K562 (cell line): ENCODE results near the gene AKAP6. TPM values are rescaled to one million over a fixed set of nuclear protein-coding genes. Genes with fewer than 3 reads are reported as not detected.

Experiments
- ATAC-seq: fragments of 200-7000 bp; cut with Tn5 transposase; 3 replicates; pipeline ENCODE4 v1.9.1; 2020; ENCODE audit warnings: moderate library complexity
- BruUV-seq: library from RNA; stranded (reverse); fragments of 400-500 nt; replicated peaks from 2 replicates; lab custom pipeline; 2021; lab: Mats Ljungman, UMichigan
- CTCF ChIA-PET: fragments of 300-600 bp; formaldehyde crosslinking; extraction: SDS; loops from one replicate; lab custom pipeline; 2021; ENCODE audit warnings: low intra/inter-chr PET ratio; lab: Yijun Ruan, JAX
- POLR2A ChIA-PET: fragments of 300-600, 350-650 bp; sonication (Branson Sonifier 250); formaldehyde crosslinking; extraction: SDS; loops from one replicate; lab custom pipeline; 2021; ENCODE audit warnings: antibody characterized with exemption, inconsistent platforms; lab: Yijun Ruan, JAX
- DNase-seq, 4 experiments: peaks; one replicate each; pipeline versions ENCODE4 v3.0.0 to v3.0.0-alpha.2; 2011 to 2018; ENCODE audit warnings: low spot score in 3 of 4, mixed read lengths in 3 of 4; ENCODE audit errors: extremely low read depth in 1 of 4
- FAIRE-seq: peaks from 2 replicates; lab custom pipeline; 2011; peaks lifted over from hg19 to GRCh38; lab: Jason Lieb, UNC
- H2AFZ ChIP-seq: 2 replicates; pipeline ENCODE4 v1.6.0; 2011; ENCODE audit warnings: low read depth, low read length, control low read depth, inconsistent platforms
- H3K27ac ChIP-seq: fragments of 200-600 bp; 3 replicates; pipeline ENCODE4 v1.8.0; 2011; ENCODE audit warnings: low read depth, mild to moderate bottlenecking, control low read depth, inconsistent platforms, low read length, moderate library complexity, mixed read lengths; ENCODE audit errors: extremely low read depth
- H3K27me3 ChIP-seq, 2 experiments: fragments of 300-600 bp in 1 of 2; 2 replicates in 1 of 2; 3 replicates in 1 of 2; pipeline versions ENCODE4 v1.6.0 to v1.8.0; 2011; ENCODE audit warnings: inconsistent platforms in 2 of 2, low read length in 2 of 2, mild to moderate bottlenecking in 1 of 2, mixed read lengths in 1 of 2, moderate library complexity in 1 of 2; ENCODE audit not compliant: control insufficient read depth in 2 of 2, insufficient read depth in 2 of 2
- H3K36me3 ChIP-seq: fragments of 300-600 bp; 3 replicates; pipeline ENCODE4 v1.8.0; 2011; ENCODE audit warnings: mild to moderate bottlenecking, low read length, inconsistent platforms; ENCODE audit not compliant: control insufficient read depth, insufficient read depth
- H3K4me1 ChIP-seq, 2 experiments: fragments of 200-600 bp in 1 of 2; replicated peaks in 1 of 2; 2 replicates in 1 of 2; 3 replicates in 1 of 2; pipeline versions ENCODE4 v1.5.1 to v1.8.0; 2011; ENCODE audit warnings: inconsistent platforms in 2 of 2, low read length in 2 of 2, mild to moderate bottlenecking in 1 of 2, mixed read lengths in 1 of 2, moderate library complexity in 1 of 2; ENCODE audit not compliant: control insufficient read depth in 2 of 2, insufficient read depth in 2 of 2
- H3K4me2 ChIP-seq: 2 replicates; pipeline ENCODE4 v1.6.1; 2011; ENCODE audit warnings: low read length, control low read depth, inconsistent platforms, mixed read lengths; ENCODE audit not compliant: insufficient read depth
- H3K4me3 ChIP-seq: fragments of 200-600 bp; sonication (generic), shearing (Covaris generic); 2 replicates; pipeline ENCODE4 v1.5.1; 2016; ENCODE audit warnings: control low read depth, inconsistent platforms
- H3K79me2 ChIP-seq: fragments of 200-600 bp; 3 replicates; pipeline ENCODE4 v1.8.0; 2011; ENCODE audit warnings: low read length, inconsistent platforms; ENCODE audit not compliant: control insufficient read depth, insufficient read depth
- H3K9ac ChIP-seq, 2 experiments: 2 replicates each; pipeline versions ENCODE4 v1.6.0 to v1.6.1; 2011; ENCODE audit warnings: low read depth in 2 of 2, low read length in 2 of 2, control low read depth in 1 of 2, inconsistent platforms in 1 of 2, mild to moderate bottlenecking in 1 of 2, mixed read lengths in 1 of 2; ENCODE audit not compliant: insufficient read depth in 1 of 2
- H3K9me1 ChIP-seq: one replicate; pipeline ENCODE4 v1.6.0; 2011; ENCODE audit warnings: inconsistent platforms, mild to moderate bottlenecking, low read length, moderate library complexity; ENCODE audit not compliant: control insufficient read depth, insufficient read depth
- H3K9me3 ChIP-seq: replicated peaks from 2 replicates; pipeline ENCODE4 v1.5.1; 2011; ENCODE audit warnings: low read depth, low read length, inconsistent platforms; ENCODE audit not compliant: control insufficient read depth, insufficient read depth
- H4K20me1 ChIP-seq: replicated peaks from 2 replicates; pipeline ENCODE4 v1.6.1; 2011; ENCODE audit warnings: low read length, inconsistent platforms, mixed read lengths; ENCODE audit not compliant: control insufficient read depth, insufficient read depth
- DPF2 ChIP-seq: fragments of 450-650 bp; IDR thresholded peaks from 2 replicates; pipeline ENCODE4 v1.6.1; 2016
- FOXP4 ChIP-seq: sonication (generic); formaldehyde crosslinking; IDR thresholded peaks from 2 replicates; pipeline ENCODE4 v1.8.0; 2022; ENCODE audit warnings: mild to moderate bottlenecking, missing genetic modification reagents, borderline replicate concordance
- KDM2B ChIP-seq: fragments of 250-450 bp; sonication (Bioruptor Pico); IDR thresholded peaks from 2 replicates; pipeline ENCODE4 v1.8.0; 2021; ENCODE audit warnings: mild to moderate bottlenecking, moderate library complexity
- MAFK ChIP-seq: IDR thresholded peaks from 2 replicates; pipeline ENCODE4 v1.6.1; 2011; ENCODE audit warnings: low read length, improper control_type of control experiment
- NKRF ChIP-seq: fragments of 450-650 bp; IDR thresholded peaks from 2 replicates; pipeline ENCODE4 v1.6.1; 2016; ENCODE audit warnings: borderline replicate concordance
- RBM34 ChIP-seq: fragments of 200-400 bp; formaldehyde crosslinking; IDR thresholded peaks from 2 replicates; pipeline ENCODE4 v1.6.1; 2018; ENCODE audit warnings: low read length, borderline replicate concordance; ENCODE audit not compliant: insufficient read depth
- SMARCA5 ChIP-seq: fragments of 450-650 bp; IDR thresholded peaks from 2 replicates; pipeline ENCODE4 v1.6.1; 2016
- TCF3 ChIP-seq: sonication (generic); formaldehyde crosslinking; IDR thresholded peaks from 2 replicates; pipeline ENCODE4 v1.4.0; 2020; ENCODE audit warnings: mild to moderate bottlenecking, missing genetic modification reagents
- WGBS: fragments of 100-300 bp; shearing (Covaris generic); methylation state at CpG from one replicate; pipeline ENCODE4 v1.1.6; 2016; ENCODE audit warnings: low coverage, mixed read lengths; ENCODE audit not compliant: insufficient coverage; ENCODE audit errors: missing lambda C conversion rate; 5-methylcytosine and 5-hydroxymethylcytosine counted together
- in situ Hi-C: fragments of 300-500 bp; cut with MboI; formaldehyde crosslinking; loops from 4 replicates; pipeline ENCODE4 v1.15.0; 2018; ENCODE audit warnings: inconsistent platforms, mixed read lengths
- intact Hi-C: fragments of 100-400 bp; cut with micrococcal nuclease; formaldehyde crosslinking; loops from 2 replicates; pipeline ENCODE4 v1.14.2; 2022
- polyA plus RNA-seq, 8 experiments: library from polyadenylated mRNA; depleted of rRNA in 4 of 8; stranded (reverse) in 5 of 8; unstranded in 3 of 8; fragments of >200 nt; fragmentation: Nextera tagmentation in 2 of 8; fragmentation: Illumina TruSeq in 1 of 8; extraction: Ambion mirVana in 2 of 8; extraction: Trizol in 1 of 8; gene quantifications; 2 replicates each; pipeline versions ENCODE4 v1.2.1 to v1.2.3, GENCODE V29; 2011 to 2014; ENCODE audit warnings: inconsistent platforms in 1 of 8, missing spikeins in 1 of 8
- total RNA-seq, 7 experiments: library from RNA; depleted of rRNA in 6 of 7; stranded (reverse); fragments of >200 nt in 6 of 7; fragmentation: Illumina TruSeq in 2 of 7; extraction: Trizol in 2 of 7; gene quantifications; 2 replicates each; pipeline versions ENCODE4 v1.2.1 to v1.2.3, GENCODE V29; 2011 to 2021; ENCODE audit warnings: low replicate concordance in 1 of 7

The AKAP6 gene
- total and polyA plus RNA-seq, 9 of the 15 experiments (the other 6 are each of a cell fraction or from before 2014, with no cell fraction given): 0.03 to 1.7 (median 0.48) TPM

GRCh38 chr14:32311294-32312009 is 17.6 kb upstream of the AKAP6 start:
- BruUV-seq: no TSS peak
- DNase-seq (no peak), FAIRE-seq (no peak), ATAC-seq (no peak)
- no peak overlapping the region for H3K9ac ChIP-seq
- ChIA-PET POLR2A (no interaction called here), CTCF (no interaction called here)
- no peaks in the 10 kb centered on the region for H3K9me3 ChIP-seq
- 5% methylated on average over 2 of the region's 3 CpGs for WGBS
- no peak overlapping the region for H2AFZ ChIP-seq
- TF ChIP-seq FOXP4 (CRISPR knock-in tag): no peak
- TF ChIP-seq SMARCA5: no peak
- no peak for TF ChIP-seq DPF2
- no peak for TF ChIP-seq KDM2B (CRISPR knock-in tag)
- no peak for TF ChIP-seq NKRF
- no peak for TF ChIP-seq TCF3 (CRISPR knock-in tag)
- TF ChIP-seq RBM34: no peak
- no peak for TF ChIP-seq MAFK
- in situ Hi-C loops: no loop called here
- no peak overlapping the region for H3K27ac ChIP-seq
- H3K27me3 ChIP-seq: no peaks in the 10 kb centered on the region
- H3K4me2 ChIP-seq: no peak overlapping the region
- H3K79me2 ChIP-seq: no peaks in the 10 kb centered on the region
- no peaks in the 10 kb centered on the region for H4K20me1 ChIP-seq
- no peaks in the 10 kb centered on the region for H3K36me3 ChIP-seq
- H3K4me3 ChIP-seq: no peak overlapping the region
- no peaks in the 10 kb centered on the region for H3K4me1 ChIP-seq
- no peaks in the 10 kb centered on the region for H3K9me1 ChIP-seq
- intact Hi-C loops: no loop called here
